HG02798 (cell line): ENCODE measurements around the gene KRTAP5-1.

ENCODE experiments used
- ATAC-seq: cut with Tn5 transposase; IDR thresholded peaks from one replicate; pipeline ENCODE4 v1.9.1; 2021; ENCODE audit warnings: mild to moderate bottlenecking; ENCODE audit not compliant: unreplicated experiment, poor library complexity

The KRTAP5-1 gene

GRCh38 chr11:1562469-1563148 lies 22.5 kb downstream of the KRTAP5-1 start:
- no peak for ATAC-seq

GRCh38 chr11:1561955-1562354 lies 23.1 kb downstream of the KRTAP5-1 start:
- ATAC-seq, result no peak

DNA sequence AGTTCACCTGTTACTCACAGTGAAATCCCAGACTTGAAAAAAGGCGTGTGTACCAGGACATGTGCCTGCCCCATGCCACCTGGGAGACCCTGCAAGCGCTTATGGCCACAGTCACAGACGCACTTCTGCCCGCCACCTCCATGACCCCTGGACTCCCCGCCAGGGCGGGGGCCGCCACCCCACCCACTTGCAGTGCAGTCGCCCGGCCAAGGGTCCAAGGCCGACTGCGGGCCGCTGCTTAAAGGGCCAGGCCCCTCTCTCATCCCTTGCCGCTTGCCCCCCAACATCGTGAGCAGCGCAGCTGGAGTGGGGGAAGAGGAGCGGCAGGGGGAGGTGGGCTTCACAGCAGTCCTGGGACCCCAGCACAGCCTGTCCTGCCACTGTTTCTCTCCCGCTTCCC lies 23.8 kb downstream of the KRTAP5-1 start:
- no peak for ATAC-seq

DNA sequence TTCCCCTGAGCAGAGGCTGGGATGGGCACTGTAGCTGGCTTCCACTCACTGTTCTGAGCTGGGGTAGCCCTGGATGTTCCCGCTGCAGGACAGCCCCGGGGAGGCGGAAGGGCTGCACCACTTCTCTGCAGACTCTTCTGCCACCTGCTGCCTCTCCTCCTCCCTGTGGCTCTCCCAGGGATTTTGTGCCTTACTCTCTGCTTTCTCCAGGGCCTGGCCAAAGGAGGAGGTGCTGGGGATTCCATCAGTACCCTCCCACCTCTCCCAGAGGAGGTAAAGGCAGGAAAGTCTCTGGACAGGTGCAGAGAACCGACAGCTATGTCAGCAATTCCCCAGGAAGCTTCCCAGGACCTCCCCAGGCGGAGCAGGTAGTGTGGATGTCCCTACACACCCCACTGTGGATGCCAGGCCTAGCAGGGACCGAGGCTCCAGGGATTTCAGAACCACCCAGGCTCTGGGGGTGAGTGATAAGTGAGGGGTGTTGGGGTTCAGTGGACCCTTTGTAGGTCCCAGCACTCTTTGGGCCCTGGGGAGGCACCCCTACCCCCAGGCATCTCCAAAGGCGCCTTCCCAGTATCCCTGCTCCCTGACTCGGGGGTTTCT lies 24.3 kb downstream of the KRTAP5-1 start:
- ATAC-seq, result no peak

- ATAC-seq, result no peak
Observed at GRCh38 chr11:1560002-1560648, 25.0 kb downstream of the KRTAP5-1 start.

DNA sequence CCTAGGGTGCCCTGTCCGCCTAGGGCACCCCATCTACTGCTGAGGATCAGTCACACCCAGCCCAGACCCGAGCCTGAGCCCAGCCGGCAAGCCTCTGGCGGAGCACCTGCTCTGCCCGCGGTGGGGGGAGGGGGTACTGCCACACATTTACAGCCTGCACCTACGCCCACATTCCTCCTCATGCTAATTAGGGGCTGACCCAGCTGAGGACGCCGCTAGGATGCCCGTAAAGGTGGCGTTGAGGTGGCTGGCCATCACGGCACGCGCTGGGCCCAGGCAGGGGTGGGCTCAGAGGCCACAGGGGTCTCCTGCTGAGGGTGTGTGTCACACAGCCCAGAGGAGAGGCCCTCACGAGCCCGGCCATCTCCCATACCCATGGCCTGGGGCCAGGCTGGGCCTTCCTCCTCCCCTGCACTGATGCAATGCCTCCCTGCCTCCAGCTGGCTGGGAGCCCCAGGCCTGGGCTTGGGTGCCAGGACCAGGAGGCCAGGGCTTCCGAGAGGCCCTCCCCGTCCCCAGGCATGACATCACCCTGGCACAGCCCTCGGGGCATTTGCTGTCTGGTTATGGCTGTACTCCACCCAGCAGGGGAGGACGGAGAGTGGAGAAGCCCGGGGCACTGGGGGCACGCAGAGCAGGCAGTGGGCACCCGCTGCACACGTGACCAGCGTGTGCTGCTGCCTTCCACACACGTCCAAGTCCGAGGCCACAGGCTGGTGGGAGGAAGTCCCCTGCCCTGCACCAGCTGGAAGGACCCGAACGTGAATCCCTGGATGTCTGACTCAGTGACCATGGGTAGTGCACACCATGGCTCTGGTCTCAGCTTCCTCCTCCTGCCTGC lies 25.8 kb downstream of the KRTAP5-1 start:
- no peak for ATAC-seq

- ATAC-seq, result no peak
Observed at GRCh38 chr11:1558775-1559110, 26.3 kb downstream of the KRTAP5-1 start.

DNA sequence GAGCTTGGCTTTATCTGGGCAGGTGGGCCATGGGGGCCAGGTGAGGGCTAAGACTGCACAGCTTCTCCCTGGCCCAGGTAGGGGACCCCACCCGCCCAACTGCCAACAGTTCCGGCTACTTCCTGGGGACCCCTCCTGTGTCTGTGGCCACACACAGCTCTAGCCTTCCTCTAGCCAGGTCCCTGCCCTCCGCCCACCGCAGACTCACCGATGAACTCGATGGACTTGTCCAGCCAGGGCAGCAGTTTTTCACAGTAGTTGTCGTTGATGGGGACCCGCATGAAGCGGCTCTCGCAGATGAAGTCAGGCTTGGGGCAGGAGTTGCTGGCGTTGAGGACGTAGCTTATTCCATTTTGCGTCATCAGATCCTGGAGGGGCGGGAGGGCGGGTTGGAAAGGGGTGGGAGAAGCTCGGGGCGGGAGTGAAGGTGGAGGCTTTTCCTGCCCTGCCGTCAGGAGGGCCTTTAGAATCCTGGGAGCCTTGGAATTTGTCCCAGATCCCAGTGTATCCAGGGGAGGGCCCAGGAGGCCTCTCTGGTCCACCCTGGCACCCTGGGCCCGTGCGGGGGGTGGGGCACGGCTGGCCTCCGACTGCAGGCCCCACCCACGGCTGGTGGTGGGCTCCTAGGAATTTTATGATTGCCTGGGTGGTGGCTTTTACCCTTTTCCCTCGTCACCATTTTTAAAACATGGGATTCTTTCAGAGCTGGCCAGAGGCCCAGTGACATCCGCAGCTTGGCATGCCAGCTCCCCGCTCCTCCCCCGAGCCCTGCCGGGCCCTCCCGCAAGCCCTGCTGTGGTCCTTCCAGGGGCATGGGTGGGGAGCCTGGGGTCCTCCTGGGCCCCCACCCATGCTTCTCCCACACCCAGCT lies 26.9 kb downstream of the KRTAP5-1 start:
- ATAC-seq, result no peak

DNA sequence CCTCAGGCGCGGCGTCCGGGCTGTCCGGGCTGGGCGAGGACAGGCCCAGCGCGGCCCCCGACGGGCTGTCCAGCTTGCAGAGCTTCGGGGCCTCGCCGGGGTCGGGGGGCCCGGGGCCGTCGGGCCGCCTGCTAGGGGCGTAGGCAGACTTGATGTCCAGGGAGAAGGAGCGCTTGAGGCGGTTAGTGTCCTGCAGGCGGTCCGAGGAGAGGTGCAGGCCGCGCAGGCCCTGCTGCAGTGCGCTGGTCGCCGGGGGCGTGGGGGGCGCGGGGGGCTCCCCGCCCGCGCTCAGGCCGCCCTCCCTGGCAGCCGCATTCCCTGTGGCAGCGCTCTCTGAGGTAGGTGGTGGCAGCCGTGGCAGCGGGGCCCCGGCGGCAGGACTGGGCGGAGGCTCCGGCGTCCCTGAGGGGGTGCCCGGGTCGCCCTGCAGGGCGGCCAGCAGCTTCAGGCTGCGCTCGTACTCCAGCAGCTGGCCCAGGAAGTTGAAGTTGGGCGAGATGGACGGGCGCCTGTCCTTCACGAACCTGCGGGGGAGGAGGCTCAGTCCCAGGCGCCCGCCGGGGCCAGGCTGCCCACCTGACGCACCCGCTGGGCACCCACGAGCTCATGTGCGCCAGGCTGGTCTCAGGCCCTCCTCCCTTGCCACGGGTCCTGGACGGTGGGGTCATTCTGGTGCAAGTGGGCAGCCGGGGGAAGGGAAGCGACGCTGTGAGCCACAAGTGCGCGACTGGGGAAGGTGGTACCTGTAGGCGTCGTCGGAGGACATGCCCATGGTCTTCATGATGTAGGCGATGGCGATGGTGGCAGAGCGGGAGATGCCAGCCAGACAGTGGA lies 27.8 kb downstream of the KRTAP5-1 start:
- no peak for ATAC-seq

GRCh38 chr11:1556278-1556902 lies 28.7 kb downstream of the KRTAP5-1 start:
- ATAC-seq, result no peak

GRCh38 chr11:1555713-1556153 lies 29.4 kb downstream of the KRTAP5-1 start:
- ATAC-seq, result no peak

- ATAC-seq, result no peak
Observed at GRCh38 chr11:1554981-1555712, 29.9 kb downstream of the KRTAP5-1 start.

DNA sequence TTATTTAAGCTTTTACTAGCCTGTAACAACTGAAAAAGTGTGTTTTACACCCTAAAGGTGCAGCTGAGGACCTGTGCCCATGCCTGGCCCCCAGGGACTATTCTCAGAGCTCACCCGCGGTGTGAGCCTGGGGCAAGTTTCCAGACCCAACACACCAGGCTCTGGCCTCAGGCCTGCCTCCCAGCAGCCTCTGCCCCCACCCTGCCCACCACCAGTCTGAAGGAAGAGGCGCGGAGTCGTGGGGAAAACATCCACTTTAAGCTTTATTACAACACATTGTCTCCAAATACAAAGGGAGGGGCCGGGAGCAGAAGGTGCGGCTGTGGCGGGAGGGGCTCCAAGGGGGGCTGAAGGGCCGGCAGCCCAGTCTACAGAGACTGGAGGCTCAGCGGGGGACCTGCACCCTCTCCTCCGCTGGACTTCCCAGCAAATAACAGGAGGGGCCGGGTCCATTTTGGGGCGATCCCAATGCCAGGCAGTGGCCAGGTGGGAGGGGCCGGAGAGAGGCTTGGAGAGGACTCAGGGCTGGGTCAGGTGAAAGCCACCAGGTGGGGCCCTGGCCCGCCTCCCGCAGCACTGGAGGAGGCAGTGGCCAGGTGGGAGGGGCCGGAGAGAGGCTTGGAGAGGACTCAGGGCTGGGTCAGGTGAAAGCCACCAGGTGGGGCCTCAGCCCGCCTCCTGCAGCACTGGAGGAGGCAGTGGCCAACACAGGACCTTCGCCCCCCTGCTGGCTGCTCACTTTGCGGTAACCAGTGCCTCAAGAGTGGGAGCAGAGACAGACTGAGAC lies 31.1 kb downstream of the KRTAP5-1 start:
- no peak for ATAC-seq

DNA sequence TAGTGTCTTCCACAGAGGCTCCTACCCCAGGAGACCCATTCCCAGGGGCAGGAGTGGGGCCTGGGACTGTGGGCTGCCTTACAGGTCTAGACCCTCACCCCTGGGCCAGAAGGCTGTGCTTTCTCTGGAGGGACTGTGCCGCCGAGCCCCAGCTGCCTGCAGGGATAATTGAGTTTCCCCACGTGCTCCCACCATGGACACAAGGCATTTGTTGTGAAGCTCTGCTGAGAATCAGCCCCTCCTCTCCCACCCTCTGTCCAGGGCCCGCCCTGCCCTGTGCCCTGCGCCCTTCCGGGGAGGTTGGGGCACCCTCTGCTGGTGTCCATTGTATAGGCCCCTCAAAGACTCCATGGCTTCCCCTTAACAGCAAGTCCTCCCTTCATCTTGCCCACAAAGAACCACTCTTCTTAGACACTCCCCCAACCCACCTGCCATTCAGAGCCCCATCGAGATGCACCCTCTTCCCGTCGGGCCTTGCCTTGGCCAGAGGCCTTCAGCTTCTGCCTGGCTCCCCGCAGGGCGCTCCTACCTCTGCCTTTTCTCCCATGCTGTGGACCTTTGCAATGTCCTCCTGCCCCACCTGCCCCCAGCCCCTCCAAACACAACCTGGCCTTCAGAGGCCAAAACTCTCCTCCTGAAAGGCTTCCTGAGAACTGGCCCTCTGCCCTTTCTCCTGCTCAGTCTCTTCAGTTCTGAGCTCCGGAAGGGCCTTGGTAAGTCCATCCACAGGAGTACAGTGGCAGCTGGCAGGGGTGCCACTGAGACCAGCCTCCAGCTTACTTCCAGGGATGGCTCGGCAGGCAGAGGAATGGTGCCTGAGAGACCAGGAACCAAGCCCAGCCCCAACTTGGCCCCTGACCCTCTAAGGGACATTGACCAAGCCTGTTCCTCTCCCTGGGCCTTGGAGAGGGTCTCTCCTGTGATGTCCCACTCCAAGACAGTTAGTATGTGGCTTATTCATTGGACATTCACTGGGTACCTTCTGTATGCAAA lies 35.4 kb downstream of the KRTAP5-1 start:
- no peak for ATAC-seq

- ATAC-seq, result no peak
Observed at GRCh38 chr11:1548221-1549070, 36.6 kb downstream of the KRTAP5-1 start.
